Lower leg skin (tissue), 4 donors: ENCODE measurements around the gene ASIC2. TPM values are rescaled to one million over a fixed set of nuclear protein-coding genes. Genes with fewer than 3 reads are reported as not detected.

ENCODE experiments used
- DNase-seq, 2 donors: peaks; one replicate each; pipeline ENCODE4 v3.0.0-alpha.2; 2019; ENCODE audit warnings: low spot score in 2 of 2
- H3K4me3 ChIP-seq: fragments of 200-600 bp; sonication (generic); 2 replicates; pipeline ENCODE4 v1.5.1; 2017; ENCODE audit warnings: mild to moderate bottlenecking, low read depth; ENCODE audit not compliant: poor library complexity, severe bottlenecking
- CTCF ChIP-seq, 3 donors: fragments of 450-650 bp; IDR thresholded peaks; one replicate each; pipeline ENCODE4 v1.5.1; 2016; ENCODE audit warnings: antibody characterized with exemption in 3 of 3, mild to moderate bottlenecking in 3 of 3, moderate library complexity in 2 of 3
- POLR2A ChIP-seq, 2 donors: fragments of 450-650 bp; IDR thresholded peaks; one replicate each; pipeline ENCODE4 v1.6.1; 2016 to 2017; ENCODE audit warnings: antibody characterized with exemption in 2 of 2, mild to moderate bottlenecking in 1 of 2, moderate library complexity in 1 of 2
- WGBS, 2 donors: methylation state at CpG; one replicate each; pipeline ENCODE4 v1.1.5; 2018; 5-methylcytosine and 5-hydroxymethylcytosine counted together
- intact Hi-C: fragments of 100-400 bp; cut with DNase I; formaldehyde crosslinking; loops from one replicate; pipeline ENCODE4 v1.15.0; 2023; ENCODE audit warnings: low total_unique reads
- total RNA-seq, 4 donors: library from RNA; depleted of rRNA; stranded (reverse); fragments of >200 nt; gene quantifications; one replicate each; pipeline ENCODE4 v1.1.0, GENCODE V29; 2016

ASIC2 gene
- total RNA-seq, 4 donors from 2014 or later, result 0.21 TPM; not detected in 3

- TF ChIP-seq POLR2A (IDR thresholded peaks at IDR 0.05), result no peak
- TF ChIP-seq CTCF (IDR thresholded peaks at IDR 0.05), result no peak
- intact Hi-C loops, result no loop called here
- no peak for DNase-seq
- 43 to 45% methylated on average over 13 of the region's 13 CpGs for WGBS, 2 donors
- H3K4me3 ChIP-seq, result no peak overlapping the region
Measured at GRCh38 chr17:33116021-33116551, 177.0 kb downstream of the ASIC2 start.

GRCh38 chr17:33115366-33115765 lies 177.7 kb downstream of the ASIC2 start:
- H3K4me3 ChIP-seq, result no peak overlapping the region
- intact Hi-C loops, result no loop called here
- no peak for DNase-seq
- TF ChIP-seq CTCF (IDR thresholded peaks at IDR 0.05) (no peak), POLR2A (IDR thresholded peaks at IDR 0.05) (no peak)
- WGBS, 2 donors, result 46 to 78% methylated on average over 5 of the region's 5 CpGs

GRCh38 chr17:33113991-33114370 lies 179.1 kb downstream of the ASIC2 start:
- DNase-seq, result no peak

GRCh38 chr17:33113276-33113990 lies 179.7 kb downstream of the ASIC2 start:
- intact Hi-C loops, result no loop called here
- no peak for DNase-seq
- H3K4me3 ChIP-seq, result no peak overlapping the region
- 49 to 52% methylated on average over 6 of the region's 6 CpGs for WGBS, 2 donors
- TF ChIP-seq POLR2A (IDR thresholded peaks at IDR 0.05), result no peak
- TF ChIP-seq CTCF (IDR thresholded peaks at IDR 0.05), result no peak

More at GRCh38 chr17:33113991-33114370, 179.1 kb downstream of the ASIC2 start:
- H3K4me3 ChIP-seq, result no peak overlapping the region
- intact Hi-C loops, result no loop called here
- TF ChIP-seq POLR2A (IDR thresholded peaks at IDR 0.05), result no peak
- no peak for TF ChIP-seq CTCF (IDR thresholded peaks at IDR 0.05)
- 71 to 72% methylated on average over 3 of the region's 3 CpGs for WGBS, 2 donors

- 43 to 44% methylated on average over 4 of the region's 4 CpGs for WGBS, 2 donors
- DNase-seq, result no peak
- no peak for TF ChIP-seq CTCF (IDR thresholded peaks at IDR 0.05)
- TF ChIP-seq POLR2A (IDR thresholded peaks at IDR 0.05), result no peak
- H3K4me3 ChIP-seq, result no peak overlapping the region
- intact Hi-C loops, result no loop called here
Measured at GRCh38 chr17:33112763-33113162, 180.3 kb downstream of the ASIC2 start.
